ENCODE data around the gene MTHFSD.

DNA sequence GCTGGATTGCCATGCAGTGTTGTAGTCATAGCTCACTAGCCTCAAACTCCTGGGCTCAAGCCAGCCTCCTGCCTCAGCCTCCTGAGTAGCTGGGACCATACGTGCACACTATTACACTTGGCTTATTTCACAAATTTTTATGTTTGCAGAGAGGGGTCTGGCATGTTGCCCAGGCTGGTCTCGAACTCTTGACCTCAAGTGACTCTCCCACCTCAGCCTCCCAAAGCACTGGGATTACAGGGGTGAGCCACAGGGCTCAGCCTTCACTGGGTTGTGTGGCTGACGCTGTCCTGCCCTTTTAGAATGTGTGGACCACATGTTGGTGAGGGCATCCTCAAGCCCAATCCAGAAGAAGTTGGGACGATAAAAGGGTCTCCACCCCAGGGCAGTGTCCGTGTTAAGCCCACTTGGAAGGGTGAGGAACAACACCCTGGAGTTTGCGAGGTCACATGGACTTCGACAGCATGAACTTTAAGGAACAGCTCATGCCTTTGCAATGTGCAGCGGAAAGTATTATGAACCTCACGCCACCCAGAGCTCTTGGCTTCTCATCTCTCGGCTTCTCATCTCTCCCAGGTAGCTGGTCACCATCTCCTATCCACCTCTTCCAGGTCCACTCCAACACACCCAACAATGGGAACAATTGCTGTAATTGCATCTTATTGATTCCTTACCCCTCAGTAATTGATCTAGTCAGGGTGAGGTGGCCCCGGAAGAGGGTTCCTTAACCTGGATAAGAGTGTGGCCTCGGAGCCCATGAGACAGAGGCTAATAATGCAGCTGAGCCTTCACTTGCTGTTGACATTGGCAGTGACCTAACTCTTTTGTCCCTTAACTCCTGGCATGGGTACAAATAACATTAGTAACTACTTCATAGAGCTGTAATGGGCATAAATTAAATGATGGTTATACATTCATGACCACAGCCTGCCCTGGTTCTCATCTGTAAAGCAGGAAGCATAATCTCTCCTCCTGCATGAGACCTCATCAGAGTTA, 30.0 kb upstream of the MTHFSD start:
- TF ChIP-seq EP300 (IDR thresholded peaks at IDR 0.05; ENCODE audit: borderline replicate concordance in 1 of 2, low read depth in 2 of 2, low read length in 2 of 2) (no peak), CTCF (IDR thresholded peaks at IDR 0.05; ENCODE audit: control extremely low read depth in 1 of 3, insufficient read depth in 1 of 3, low read depth in 1 of 3, low read length in 3 of 3) (no peak), EZH2 (IDR thresholded peaks at IDR 0.05; ENCODE audit: low read depth, low read length, severe bottlenecking) (no peak), BACH1 (IDR thresholded peaks at IDR 0.05; ENCODE audit: low read length) (no peak), EGR1 (IDR thresholded peaks at IDR 0.05; ENCODE audit: borderline replicate concordance, low read depth, low read length) (no peak), RBBP5 (IDR thresholded peaks at IDR 0.05; ENCODE audit: borderline replicate concordance, low read depth, low read length) (no peak), TCF12 (IDR thresholded peaks at IDR 0.05; ENCODE audit: low read depth, low read length) (no peak), POLR2AphosphoS5 (IDR thresholded peaks at IDR 0.05; ENCODE audit: low read depth, low read length) (no peak), ATF2 (IDR thresholded peaks at IDR 0.05; ENCODE audit: low read length) (no peak), MAX (IDR thresholded peaks at IDR 0.05) (no peak), HDAC6 (IDR thresholded peaks at IDR 0.05; ENCODE audit: low read depth, low read length) (no peak)

All from H1 (cell line).